ENCODE data around the gene CXXC4. TPM values are rescaled to one million over a fixed set of nuclear protein-coding genes. Genes with fewer than 3 reads are reported as not detected.

The CXXC4 gene
- total RNA-seq, 1 experiment from 2014 or later, result 0.54 TPM

- no peaks in the 10 kb centered on the region for H4K20me1 ChIP-seq (ENCODE audit: insufficient read depth)
- intact Hi-C loops (cut with micrococcal nuclease), result no loop called here
- RAD21 ChIA-PET (ENCODE audit: low non-redundant PET in 1 of 2, low total read pairs in 2 of 2, uncharacterized antibody in 2 of 2, unreplicated experiment in 2 of 2), result no interaction called here
- peak overlapping the region; percentile 5 for H2AFZ ChIP-seq (ENCODE audit: low read depth, low read length, poor library complexity, severe bottlenecking)
- no peak overlapping the region for H3K9ac ChIP-seq (ENCODE audit: low read length)
- H3K36me3 ChIP-seq (ENCODE audit: control insufficient read depth in 1 of 2, insufficient read depth in 2 of 2, low read length in 2 of 2), result no peaks in the 10 kb centered on the region
- H3K4me3 ChIP-seq (replicated peaks in 1 of 2; ENCODE audit: low read depth in 1 of 2, low read length in 2 of 2), result no peak overlapping the region
- POLR2A ChIA-PET, result no interaction called here
- DNase-seq (ENCODE audit: low read depth, low spot score) (no peak), ATAC-seq (no peak)
- no peaks in the 10 kb centered on the region for H3K79me2 ChIP-seq (ENCODE audit: insufficient read depth, low read length)
- TF ChIP-seq REST (IDR thresholded peaks at IDR 0.05; ENCODE audit: low read depth) (no peak), EGR1 (IDR thresholded peaks at IDR 0.05; ENCODE audit: low read depth) (no peak), ZFX (IDR thresholded peaks at IDR 0.05) (no peak), TCF7L2 (IDR thresholded peaks at IDR 0.05; ENCODE audit: borderline replicate concordance, extremely low read depth, insufficient read depth, insufficient read length) (no peak), JUND (IDR thresholded peaks at IDR 0.05) (no peak), CTCF (IDR thresholded peaks at IDR 0.05 in 2 of 3, conservative IDR thresholded peaks at IDR 0.05 in 1 of 3; ENCODE audit: borderline replicate concordance in 1 of 3, insufficient read depth in 1 of 3, low read depth in 2 of 3, low read length in 2 of 3) (no peak), SRF (IDR thresholded peaks at IDR 0.05; ENCODE audit: low read depth) (no peak), CEBPB (IDR thresholded peaks at IDR 0.05; ENCODE audit: low read depth) (no peak)
- H3K4me1 ChIP-seq (ENCODE audit: control insufficient read depth in 1 of 2, insufficient read depth in 2 of 2, low read length in 2 of 2), result peaks cover 17 to 32% of the 10 kb centered on the region in 2 experiments
- CTCF ChIA-PET, result no interaction called here
- H3K27me3 ChIP-seq (ENCODE audit: insufficient read depth, low read length), result no peaks in the 10 kb centered on the region
- no peaks in the 10 kb centered on the region for H3K9me2 ChIP-seq (ENCODE audit: insufficient read depth)
- H3K27ac ChIP-seq (ENCODE audit: low read depth, low read length), result no peak overlapping the region
- H3K4me2 ChIP-seq (ENCODE audit: low read length), result no peak overlapping the region
- no TSS peak for BruUV-seq (replicated peaks)
- H3K9me3 ChIP-seq (ENCODE audit: control insufficient read depth in 1 of 2, insufficient read depth in 1 of 2, low read depth in 1 of 2, low read length in 2 of 2), result no peaks in the 10 kb centered on the region
Observed at GRCh38 chr4:104493081-104493831, 1.4 kb downstream of the CXXC4 start.

All from HCT116 (cell line).